ENCODE data around the gene PIP5KL1.

DNA sequence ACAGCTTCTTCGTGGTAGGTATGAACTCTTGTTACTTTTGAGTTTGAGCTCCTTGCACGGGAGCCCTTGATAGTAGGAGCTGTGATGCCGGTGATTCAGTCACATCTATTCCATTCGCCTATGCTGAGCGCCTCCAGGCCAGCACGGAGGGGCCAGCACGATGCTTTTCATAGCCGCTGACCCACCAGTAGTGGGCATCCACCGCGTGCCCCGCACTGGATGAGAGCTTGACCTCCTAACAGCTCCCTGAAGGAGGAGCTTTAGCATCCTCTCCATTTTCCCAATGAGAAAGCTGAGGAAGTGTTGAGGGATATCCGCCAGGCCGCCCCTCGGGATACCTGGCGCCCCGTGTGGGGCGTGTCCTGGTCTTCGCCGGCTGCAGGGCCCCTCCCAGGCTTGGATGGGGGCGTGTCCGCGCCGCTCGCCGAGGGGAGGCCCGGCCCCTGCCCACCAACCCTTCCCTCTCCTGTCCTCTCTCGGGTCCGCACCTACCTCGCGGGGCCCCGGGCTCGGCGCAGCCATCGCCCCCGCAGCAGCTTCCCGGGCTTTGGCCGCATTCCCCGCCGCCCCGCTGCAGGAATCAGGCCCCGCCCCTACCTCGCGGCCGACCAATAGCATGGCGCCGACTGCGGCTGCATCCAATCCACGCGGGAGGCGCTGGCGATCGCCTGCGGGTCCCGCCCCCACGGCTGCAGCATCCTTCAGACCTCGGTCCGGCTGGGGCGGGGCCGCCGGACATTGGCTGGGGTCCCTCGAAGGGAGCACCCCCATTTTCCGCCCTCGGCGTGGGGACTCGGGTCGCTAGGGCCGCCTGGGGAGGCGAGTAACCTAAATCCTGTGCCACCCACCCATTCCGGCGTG lies at the start of gene PIP5KL1:
- TF ChIP-seq, protein P1, sequence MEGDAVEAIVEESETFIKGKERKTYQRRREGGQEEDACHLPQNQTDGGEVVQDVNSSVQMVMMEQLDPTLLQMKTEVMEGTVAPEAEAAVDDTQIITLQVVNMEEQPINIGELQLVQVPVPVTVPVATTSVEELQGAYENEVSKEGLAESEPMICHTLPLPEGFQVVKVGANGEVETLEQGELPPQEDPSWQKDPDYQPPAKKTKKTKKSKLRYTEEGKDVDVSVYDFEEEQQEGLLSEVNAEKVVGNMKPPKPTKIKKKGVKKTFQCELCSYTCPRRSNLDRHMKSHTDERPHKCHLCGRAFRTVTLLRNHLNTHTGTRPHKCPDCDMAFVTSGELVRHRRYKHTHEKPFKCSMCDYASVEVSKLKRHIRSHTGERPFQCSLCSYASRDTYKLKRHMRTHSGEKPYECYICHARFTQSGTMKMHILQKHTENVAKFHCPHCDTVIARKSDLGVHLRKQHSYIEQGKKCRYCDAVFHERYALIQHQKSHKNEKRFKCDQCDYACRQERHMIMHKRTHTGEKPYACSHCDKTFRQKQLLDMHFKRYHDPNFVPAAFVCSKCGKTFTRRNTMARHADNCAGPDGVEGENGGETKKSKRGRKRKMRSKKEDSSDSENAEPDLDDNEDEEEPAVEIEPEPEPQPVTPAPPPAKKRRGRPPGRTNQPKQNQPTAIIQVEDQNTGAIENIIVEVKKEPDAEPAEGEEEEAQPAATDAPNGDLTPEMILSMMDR (IDR thresholded peaks at IDR 0.05): no peak
- no peak for TF ChIP-seq POLR2A (IDR thresholded peaks at IDR 0.05)
